Endothelial cell of umbilical vein (primary cell): ENCODE measurements around the gene ITGB3. TPM values are rescaled to one million over a fixed set of nuclear protein-coding genes. Genes with fewer than 3 reads are reported as not detected.

Experiments
- Bru-seq: library from RNA; stranded (reverse); fragments of 400-500 nt; gene quantifications from one replicate; lab custom pipeline; 2021; lab: Mats Ljungman, UMichigan
- BruChase-seq, 2 experiments: library from RNA; stranded (reverse); fragments of 400-500 nt; gene quantifications; one replicate each; lab custom pipeline; 2021; lab: Mats Ljungman, UMichigan
- BruUV-seq: library from RNA; stranded (reverse); fragments of 400-500 nt; replicated peaks from 2 replicates; lab custom pipeline; 2021; lab: Mats Ljungman, UMichigan
- CTCF ChIA-PET: fragments of 300-600, 350-600 bp; sonication (Branson Sonifier 250); formaldehyde crosslinking; loops from one replicate; lab custom pipeline; 2021; ENCODE audit warnings: antibody characterized with exemption, inconsistent platforms; lab: Charles Lee
- POLR2A ChIA-PET: fragments of 300-600, 350-600 bp; sonication (Branson Sonifier 250); formaldehyde crosslinking; loops from one replicate; lab custom pipeline; 2021; ENCODE audit warnings: antibody characterized with exemption, inconsistent platforms; lab: Charles Lee
- DNase-seq: peaks from one replicate; pipeline ENCODE4 v3.0.0-alpha.2; 2011; ENCODE audit warnings: low read depth, low spot score
- FAIRE-seq: peaks from 2 replicates; lab custom pipeline; 2011; peaks lifted over from hg19 to GRCh38; lab: Jason Lieb, UNC
- H2AFZ ChIP-seq: 2 replicates; pipeline ENCODE4 v1.6.0; 2012; ENCODE audit warnings: low read depth, low read length, control low read depth, inconsistent platforms
- H3K27ac ChIP-seq: 2 replicates; pipeline ENCODE4 v1.5.1; 2011; ENCODE audit warnings: low read depth, mild to moderate bottlenecking, control low read depth, low read length, moderate library complexity; ENCODE audit not compliant: insufficient read depth
- H3K27me3 ChIP-seq, 2 experiments: 2 replicates each; pipeline versions ENCODE4 v1.6.0 to v1.6.1; 2011; ENCODE audit warnings: low read length in 2 of 2, mixed read lengths in 1 of 2; ENCODE audit not compliant: control insufficient read depth in 2 of 2, insufficient read depth in 2 of 2
- H3K36me3 ChIP-seq, 2 experiments: 2 replicates in 1 of 2; 3 replicates in 1 of 2; pipeline ENCODE4 v1.5.1; 2011; ENCODE audit warnings: low read length in 2 of 2, mild to moderate bottlenecking in 1 of 2, moderate library complexity in 1 of 2; ENCODE audit not compliant: control insufficient read depth in 2 of 2, insufficient read depth in 2 of 2; ENCODE audit errors: extremely low read depth in 1 of 2
- H3K4me1 ChIP-seq: 3 replicates; pipeline ENCODE4 v1.5.1; 2011; ENCODE audit warnings: mild to moderate bottlenecking, low read length; ENCODE audit not compliant: control insufficient read depth, insufficient read depth; ENCODE audit errors: extremely low read depth
- H3K4me2 ChIP-seq: 2 replicates; pipeline ENCODE4 v1.6.1; 2011; ENCODE audit warnings: low read length, control low read depth, mixed read lengths; ENCODE audit not compliant: insufficient read depth
- H3K4me3 ChIP-seq, 3 experiments: fragments of 200-600 bp in 1 of 3; sonication (generic), shearing (Covaris generic) in 1 of 3; replicated peaks in 1 of 3; 2 replicates each; pipeline ENCODE4 v1.5.1; 2011 to 2016; ENCODE audit warnings: control low read depth in 3 of 3, low read length in 3 of 3, mild to moderate bottlenecking in 2 of 3, inconsistent platforms in 1 of 3, low read depth in 1 of 3, moderate library complexity in 1 of 3; ENCODE audit not compliant: insufficient read depth in 1 of 3
- H3K79me2 ChIP-seq: 2 replicates; pipeline ENCODE4 v1.6.0; 2012; ENCODE audit warnings: low read length, inconsistent platforms; ENCODE audit not compliant: control insufficient read depth, insufficient read depth
- H3K9ac ChIP-seq: replicated peaks from 2 replicates; pipeline ENCODE3; 2011; ENCODE audit warnings: low read length, control low read depth; ENCODE audit not compliant: insufficient read depth; ENCODE audit errors: extremely low read depth
- H3K9me1 ChIP-seq: replicated peaks from 3 replicates; pipeline ENCODE4 v1.6.0; 2011; ENCODE audit warnings: mild to moderate bottlenecking, low read length; ENCODE audit not compliant: control insufficient read depth, insufficient read depth; ENCODE audit errors: extremely low read depth
- H3K9me3 ChIP-seq: replicated peaks from 2 replicates; pipeline ENCODE4 v1.5.1; 2012; ENCODE audit warnings: low read length, inconsistent platforms; ENCODE audit not compliant: control insufficient read depth, insufficient read depth
- H4K20me1 ChIP-seq: replicated peaks from 2 replicates; pipeline ENCODE3; 2011; ENCODE audit warnings: mild to moderate bottlenecking, low read length; ENCODE audit not compliant: control insufficient read depth, insufficient read depth; ENCODE audit errors: extremely low read depth
- CTCF ChIP-seq, 2 donors: IDR thresholded peaks; 1 replicate in 1 of 2; 2 replicates in 1 of 2; pipeline ENCODE4 v1.5.1; 2011; ENCODE audit warnings: low read length in 2 of 2, mild to moderate bottlenecking in 2 of 2, moderate library complexity in 2 of 2, control low read depth in 1 of 2, inconsistent platforms in 1 of 2, low read depth in 1 of 2; ENCODE audit not compliant: insufficient read depth in 1 of 2; ENCODE audit errors: extremely low read depth in 1 of 2
- JUN ChIP-seq: IDR thresholded peaks from 2 replicates; pipeline ENCODE4 v1.6.1; 2011; ENCODE audit warnings: borderline replicate concordance, low read depth; ENCODE audit not compliant: insufficient read length, insufficient read depth
- MAX ChIP-seq: IDR thresholded peaks from 2 replicates; pipeline ENCODE4 v1.6.1; 2011; ENCODE audit not compliant: insufficient read depth, insufficient read length
- POLR2A ChIP-seq: IDR thresholded peaks from 2 replicates; pipeline ENCODE4 v1.6.1; 2012; ENCODE audit warnings: low read depth, mild to moderate bottlenecking, control low read depth, low read length
- POLR2AphosphoS5 ChIP-seq: IDR thresholded peaks from 2 replicates; pipeline ENCODE4 v1.6.1; 2012; ENCODE audit warnings: low read depth, mild to moderate bottlenecking, control low read depth, low read length, moderate library complexity; ENCODE audit not compliant: insufficient read depth
- dilution Hi-C: fragments of 300-500 bp; cut with MboI; formaldehyde crosslinking; loops from one replicate; pipeline ENCODE4 v1.15.0; 2019; ENCODE audit warnings: low sequenced_read_pairs; ENCODE audit not compliant: extremely low pct_ligation_motif_present
- intact Hi-C: fragments of 100-400 bp; cut with micrococcal nuclease; formaldehyde crosslinking; loops from one replicate; pipeline ENCODE4 v1.10.0; 2022
- long read RNA-seq: library from polyadenylated mRNA; stranded (forward); transcript quantifications from one replicate; pipeline ENCODE4 v2.0.0, GENCODE V29; 2021
- polyA minus RNA-seq, 3 experiments: library from RNA; depleted of rRNA, polyadenylated mRNA; stranded (reverse); fragments of >200 nt; gene quantifications; 1 replicate in 1 of 3; 2 replicates in 2 of 3; pipeline ENCODE4 v1.2.3, GENCODE V29; 2011
- polyA plus RNA-seq, 4 experiments: library from polyadenylated mRNA; depleted of rRNA in 3 of 4; stranded (reverse) in 3 of 4; unstranded in 1 of 4; fragments of >200 nt; gene quantifications; 2 replicates each; pipeline versions ENCODE4 v1.2.1 to v1.2.3, GENCODE V29; 2011 to 2012; ENCODE audit warnings: missing spikeins in 1 of 4
- total RNA-seq: library from RNA; stranded (reverse); gene quantifications from 2 replicates; pipeline ENCODE4 v1.2.3, GENCODE V29; 2021

ITGB3 gene
- total RNA-seq (49.9 and 60.0 TPM in 2 replicates), polyA plus RNA-seq (50.2 and 55.8 TPM in 2 replicates), polyA minus RNA-seq (166 and 198 TPM in 2 replicates), Bru-seq, nascent RNA (percentile 83 among the genes with signal in this experiment), BruChase-seq, experiment 1, labeled RNA remaining after a 6-hour chase (percentile 96 among the genes with signal in this experiment), BruChase-seq, experiment 2, labeled RNA remaining after a 2-hour chase (percentile 88 among the genes with signal in this experiment)
- polyA plus RNA-seq (2011; cell fraction: cytosol; rRNA removed), result 44.2 and 44.7 TPM in 2 replicates
- 57.4 and 59.9 TPM in 2 replicates for polyA plus RNA-seq (2011; cell fraction: nucleus; rRNA removed)
- 104 and 109 TPM in 2 replicates for polyA plus RNA-seq (2012)
- not detected for polyA minus RNA-seq (2011; cell fraction: cytosol; rRNA and poly(A)+ RNA removed)
- polyA minus RNA-seq (2011; cell fraction: nucleus; rRNA and poly(A)+ RNA removed), result 57.6 and 72.7 TPM in 2 replicates
- long read RNA-seq, transcript ITGB3-201 (15 exons, 3,995 nt), result major isoform, 6 of 15 reads
- long read RNA-seq, partial matches to known transcripts, result 7 of 15 reads
- long read RNA-seq, other reads (novel, unspliced or antisense), result 2 of 15 reads

GRCh38 chr17:47253541-47254402, at the start of gene ITGB3:
TSS of gene ITGB3 (plus strand) at chr17:47253827. CDS start at chr17:47253862, 35 bp downstream.
- Histone ChIP-seq H3K27me3 (no peaks in the 10 kb centered on the region), H2AFZ (peak within 1 kb of the TSS; percentile 90), H3K27ac (peak within 1 kb of the TSS; percentile 37), H3K79me2 (peaks cover 40% of the 10 kb centered on the region), H3K9ac (peak within 1 kb of the TSS; percentile 53), H3K4me2 (peak within 1 kb of the TSS; percentile 55), H3K4me1 (peaks cover 38% of the 10 kb centered on the region), H3K9me3 (no peaks in the 10 kb centered on the region), H4K20me1 (no peaks in the 10 kb centered on the region), H3K9me1 (no peaks in the 10 kb centered on the region), H3K4me3 (peak within 1 kb of the TSS; percentile 61 to 87 (median 68)), H3K36me3 (no peaks in the 10 kb centered on the region)
- peak; percentile 55 to 66 for TF ChIP-seq CTCF (IDR thresholded peaks at IDR 0.05; ENCODE audit: extremely low read depth in 1 of 2, insufficient read depth in 1 of 2, low read depth in 1 of 2, low read length in 2 of 2)
- peak; percentile 92 for TF ChIP-seq POLR2AphosphoS5
- TF ChIP-seq JUN, result no peak
- TF ChIP-seq POLR2A, result peak; percentile 60
- no peak for TF ChIP-seq MAX
- DNase-seq (peak; percentile 83), FAIRE-seq (peak; percentile 70)
- intact Hi-C loops (loop anchor here (1.0 to 2.0 kb wide), 5 partner anchors 13 to 65 kb away; partner anchors contain the start of gene CDC27), dilution Hi-C loops (no loop called here)
- ChIA-PET POLR2A (no interaction called here), CTCF (interaction anchor here (1.0 to 1.3 kb wide), 6 partner anchors 13 to 62 kb away, joined by 3 to 11 read pairs (median 4); no protein-coding TSS in a partner anchor)
- BruUV-seq, result no TSS peak
